ENCODE measurements around the gene TRIM9.

TRIM9 gene

GRCh38 chr14:51024377-51024776 is 70.5 kb downstream of the TRIM9 start:
- Histone ChIP-seq H3K9me3 (ENCODE audit: control insufficient read depth, insufficient read depth, low read length) (no peaks in the 10 kb centered on the region), H3K27ac (ENCODE audit: low read depth, low read length) (no peak overlapping the region), H3K4me1 (ENCODE audit: control insufficient read depth, insufficient read depth, low read length) (0 out of 2 replicates have a peak, but pooled peaks cover 3% of the 10 kb centered on the region), H3K9ac (ENCODE audit: low read depth, low read length) (no peak overlapping the region), H3K4me3 (ENCODE audit: low read depth, low read length) (no peak overlapping the region), H3K27me3 (ENCODE audit: control insufficient read depth, insufficient read depth, low read length) (no peaks in the 10 kb centered on the region), H3K36me3 (ENCODE audit: control insufficient read depth, insufficient read depth, low read length) (no peaks in the 10 kb centered on the region)

GRCh38 chr14:51023964-51024363 is 70.9 kb downstream of the TRIM9 start:
- no peaks in the 10 kb centered on the region for H3K27me3 ChIP-seq (ENCODE audit: control insufficient read depth, insufficient read depth, low read length)
- no peaks in the 10 kb centered on the region for H3K36me3 ChIP-seq (ENCODE audit: control insufficient read depth, insufficient read depth, low read length)
- 0 out of 2 replicates have a peak, but pooled peaks cover 3% of the 10 kb centered on the region for H3K4me1 ChIP-seq (ENCODE audit: control insufficient read depth, insufficient read depth, low read length)
- no peak overlapping the region for H3K27ac ChIP-seq (ENCODE audit: low read depth, low read length)
- H3K9me3 ChIP-seq (ENCODE audit: control insufficient read depth, insufficient read depth, low read length): no peaks in the 10 kb centered on the region
- no peak overlapping the region for H3K4me3 ChIP-seq (ENCODE audit: low read depth, low read length)
- H3K9ac ChIP-seq (ENCODE audit: low read depth, low read length): no peak overlapping the region

GRCh38 chr14:51022769-51023168 is 72.1 kb downstream of the TRIM9 start:
- Histone ChIP-seq H3K27me3 (ENCODE audit: control insufficient read depth, insufficient read depth, low read length) (no peaks in the 10 kb centered on the region), H3K9ac (ENCODE audit: low read depth, low read length) (no peak overlapping the region), H3K4me3 (ENCODE audit: low read depth, low read length) (no peak overlapping the region), H3K27ac (ENCODE audit: low read depth, low read length) (no peak overlapping the region), H3K4me1 (ENCODE audit: control insufficient read depth, insufficient read depth, low read length) (0 out of 2 replicates have a peak, but pooled peaks cover 3% of the 10 kb centered on the region), H3K9me3 (ENCODE audit: control insufficient read depth, insufficient read depth, low read length) (no peaks in the 10 kb centered on the region), H3K36me3 (ENCODE audit: control insufficient read depth, insufficient read depth, low read length) (no peaks in the 10 kb centered on the region)

- Histone ChIP-seq H3K4me3 (ENCODE audit: low read depth, low read length) (no peak overlapping the region), H3K27ac (ENCODE audit: low read depth, low read length) (no peak overlapping the region), H3K9ac (ENCODE audit: low read depth, low read length) (no peak overlapping the region), H3K27me3 (ENCODE audit: control insufficient read depth, insufficient read depth, low read length) (no peaks in the 10 kb centered on the region), H3K9me3 (ENCODE audit: control insufficient read depth, insufficient read depth, low read length) (peaks cover 5% of the 10 kb centered on the region; the same call in 1 of the 2 replicates), H3K4me1 (ENCODE audit: control insufficient read depth, insufficient read depth, low read length) (0 out of 2 replicates have a peak, but pooled peaks cover 3% of the 10 kb centered on the region), H3K36me3 (ENCODE audit: control insufficient read depth, insufficient read depth, low read length) (no peaks in the 10 kb centered on the region)
Observed at GRCh38 chr14:51020024-51020710, 74.7 kb downstream of the TRIM9 start.

GRCh38 chr14:51019089-51019488 is 75.8 kb downstream of the TRIM9 start:
- H3K27ac ChIP-seq (ENCODE audit: low read depth, low read length): no peak overlapping the region
- H3K4me3 ChIP-seq (ENCODE audit: low read depth, low read length): no peak overlapping the region
- H3K36me3 ChIP-seq (ENCODE audit: control insufficient read depth, insufficient read depth, low read length): no peaks in the 10 kb centered on the region
- 0 out of 2 replicates have a peak, but pooled peaks cover 2% of the 10 kb centered on the region for H3K4me1 ChIP-seq (ENCODE audit: control insufficient read depth, insufficient read depth, low read length)
- no peak overlapping the region for H3K9ac ChIP-seq (ENCODE audit: low read depth, low read length)
- H3K9me3 ChIP-seq (ENCODE audit: control insufficient read depth, insufficient read depth, low read length): peaks cover 5% of the 10 kb centered on the region; the same call in 1 of the 2 replicates
- no peaks in the 10 kb centered on the region for H3K27me3 ChIP-seq (ENCODE audit: control insufficient read depth, insufficient read depth, low read length)

- Histone ChIP-seq H3K36me3 (ENCODE audit: control insufficient read depth, insufficient read depth, low read length) (no peaks in the 10 kb centered on the region), H3K4me3 (ENCODE audit: low read depth, low read length) (no peak overlapping the region), H3K27me3 (ENCODE audit: control insufficient read depth, insufficient read depth, low read length) (no peaks in the 10 kb centered on the region), H3K27ac (ENCODE audit: low read depth, low read length) (no peak overlapping the region), H3K9me3 (ENCODE audit: control insufficient read depth, insufficient read depth, low read length) (peaks cover 5% of the 10 kb centered on the region; the same call in 1 of the 2 replicates), H3K4me1 (ENCODE audit: control insufficient read depth, insufficient read depth, low read length) (no peaks in the 10 kb centered on the region), H3K9ac (ENCODE audit: low read depth, low read length) (no peak overlapping the region)
Observed at GRCh38 chr14:51018521-51018920, 76.4 kb downstream of the TRIM9 start.

- H3K9ac ChIP-seq (ENCODE audit: low read depth, low read length): no peak overlapping the region
- H3K4me1 ChIP-seq (ENCODE audit: control insufficient read depth, insufficient read depth, low read length): no peaks in the 10 kb centered on the region
- H3K36me3 ChIP-seq (ENCODE audit: control insufficient read depth, insufficient read depth, low read length): no peaks in the 10 kb centered on the region
- H3K27ac ChIP-seq (ENCODE audit: low read depth, low read length): no peak overlapping the region
- peaks cover 5% of the 10 kb centered on the region; the same call in 1 of the 2 replicates for H3K9me3 ChIP-seq (ENCODE audit: control insufficient read depth, insufficient read depth, low read length)
- H3K4me3 ChIP-seq (ENCODE audit: low read depth, low read length): no peak overlapping the region
- H3K27me3 ChIP-seq (ENCODE audit: control insufficient read depth, insufficient read depth, low read length): no peaks in the 10 kb centered on the region
Observed at GRCh38 chr14:51014625-51015024, 80.3 kb downstream of the TRIM9 start.

- H3K27ac ChIP-seq (ENCODE audit: low read depth, low read length): no peak overlapping the region
- no peak overlapping the region for H3K9ac ChIP-seq (ENCODE audit: low read depth, low read length)
- no peaks in the 10 kb centered on the region for H3K4me1 ChIP-seq (ENCODE audit: control insufficient read depth, insufficient read depth, low read length)
- no peaks in the 10 kb centered on the region for H3K36me3 ChIP-seq (ENCODE audit: control insufficient read depth, insufficient read depth, low read length)
- H3K9me3 ChIP-seq (ENCODE audit: control insufficient read depth, insufficient read depth, low read length): peaks cover 5% of the 10 kb centered on the region; the same call in 1 of the 2 replicates
- no peaks in the 10 kb centered on the region for H3K27me3 ChIP-seq (ENCODE audit: control insufficient read depth, insufficient read depth, low read length)
- no peak overlapping the region for H3K4me3 ChIP-seq (ENCODE audit: low read depth, low read length)
Observed at GRCh38 chr14:51014086-51014485, 80.8 kb downstream of the TRIM9 start.

GRCh38 chr14:51012055-51012454 is 82.8 kb downstream of the TRIM9 start:
- Histone ChIP-seq H3K4me3 (ENCODE audit: low read depth, low read length) (no peak overlapping the region), H3K36me3 (ENCODE audit: control insufficient read depth, insufficient read depth, low read length) (no peaks in the 10 kb centered on the region), H3K4me1 (ENCODE audit: control insufficient read depth, insufficient read depth, low read length) (no peaks in the 10 kb centered on the region), H3K27ac (ENCODE audit: low read depth, low read length) (no peak overlapping the region), H3K9me3 (ENCODE audit: control insufficient read depth, insufficient read depth, low read length) (peaks cover 5% of the 10 kb centered on the region; the same call in 1 of the 2 replicates), H3K9ac (ENCODE audit: low read depth, low read length) (no peak overlapping the region), H3K27me3 (ENCODE audit: control insufficient read depth, insufficient read depth, low read length) (no peaks in the 10 kb centered on the region)

- Histone ChIP-seq H3K4me3 (ENCODE audit: low read depth, low read length) (no peak overlapping the region), H3K36me3 (ENCODE audit: control insufficient read depth, insufficient read depth, low read length) (no peaks in the 10 kb centered on the region), H3K4me1 (ENCODE audit: control insufficient read depth, insufficient read depth, low read length) (no peaks in the 10 kb centered on the region), H3K27me3 (ENCODE audit: control insufficient read depth, insufficient read depth, low read length) (no peaks in the 10 kb centered on the region), H3K9me3 (ENCODE audit: control insufficient read depth, insufficient read depth, low read length) (no peaks in the 10 kb centered on the region), H3K9ac (ENCODE audit: low read depth, low read length) (no peak overlapping the region), H3K27ac (ENCODE audit: low read depth, low read length) (no peak overlapping the region)
Observed at GRCh38 chr14:51008446-51008845, 86.5 kb downstream of the TRIM9 start.

- Histone ChIP-seq H3K4me3 (ENCODE audit: low read depth, low read length) (no peak overlapping the region), H3K9ac (ENCODE audit: low read depth, low read length) (no peak overlapping the region)
Observed at GRCh38 chr14:51006781-51007211, 88.1 kb downstream of the TRIM9 start.

More at GRCh38 chr14:51006781-51007211, 88.1 kb downstream of the TRIM9 start:
- Histone ChIP-seq H3K36me3 (ENCODE audit: control insufficient read depth, insufficient read depth, low read length) (no peaks in the 10 kb centered on the region), H3K9me3 (ENCODE audit: control insufficient read depth, insufficient read depth, low read length) (no peaks in the 10 kb centered on the region), H3K4me1 (ENCODE audit: control insufficient read depth, insufficient read depth, low read length) (no peaks in the 10 kb centered on the region), H3K27me3 (ENCODE audit: control insufficient read depth, insufficient read depth, low read length) (no peaks in the 10 kb centered on the region), H3K27ac (ENCODE audit: low read depth, low read length) (no peak overlapping the region)

All from HUES48 (cell line).